KOPT-K1 (cell line): ENCODE measurements around the gene TP53.
"Not testable (repeated sequence)": the region's sequence is repeated elsewhere in the genome, so short reads cannot be mapped to it uniquely, and the experiment has no call there.

Source experiments
- H3K27ac ChIP-seq: fragments of 200-600 bp; sonication (generic); 2 replicates; pipeline ENCODE4 v1.5.1; 2016; ENCODE audit warnings: antibody characterized with exemption, mild to moderate bottlenecking, low read depth, low read length; ENCODE audit not compliant: poor library complexity, severe bottlenecking
- H3K36me3 ChIP-seq: fragments of 200-600 bp; sonication (generic); 2 replicates; pipeline ENCODE4 v1.5.1; 2017; ENCODE audit warnings: antibody characterized with exemption, mild to moderate bottlenecking, low read length, moderate library complexity; ENCODE audit not compliant: insufficient read depth
- H3K9me3 ChIP-seq: fragments of 200-600 bp; sonication (generic); 2 replicates; pipeline ENCODE4 v1.5.1; 2017; ENCODE audit warnings: antibody characterized with exemption, low read length, mild to moderate bottlenecking; ENCODE audit not compliant: insufficient read depth, poor library complexity, severe bottlenecking

The TP53 gene

GRCh38 chr17:7656958-7657609 lies 30.2 kb downstream of the TP53 start:
- no peak overlapping the region for H3K27ac ChIP-seq
- no peaks in the 10 kb centered on the region for H3K9me3 ChIP-seq
- no peaks in the 10 kb centered on the region for H3K36me3 ChIP-seq

GRCh38 chr17:7655541-7655840 lies 31.8 kb downstream of the TP53 start:
- Histone ChIP-seq H3K27ac (no peak overlapping the region), H3K9me3 (no peaks in the 10 kb centered on the region), H3K36me3 (no peaks in the 10 kb centered on the region)

GRCh38 chr17:7654832-7655540 lies 32.3 kb downstream of the TP53 start:
- Histone ChIP-seq H3K27ac (no peak overlapping the region), H3K36me3 (no peaks in the 10 kb centered on the region), H3K9me3 (no peaks in the 10 kb centered on the region)

GRCh38 chr17:7652388-7653356 lies 34.6 kb downstream of the TP53 start:
- no peaks in the 10 kb centered on the region for H3K9me3 ChIP-seq
- no peaks in the 10 kb centered on the region for H3K36me3 ChIP-seq
- no peak overlapping the region for H3K27ac ChIP-seq

- Histone ChIP-seq H3K36me3 (no peaks in the 10 kb centered on the region), H3K9me3 (no peaks in the 10 kb centered on the region), H3K27ac (no peak overlapping the region)
These were observed 35.5 kb downstream of the TP53 start for GRCh38 chr17:7651665-7652387.

- no peaks in the 10 kb centered on the region for H3K9me3 ChIP-seq
- H3K27ac ChIP-seq, result no peak overlapping the region
- no peaks in the 10 kb centered on the region for H3K36me3 ChIP-seq
These were observed 36.1 kb downstream of the TP53 start for GRCh38 chr17:7651097-7651664.

GRCh38 chr17:7650509-7651096 lies 36.7 kb downstream of the TP53 start, which contains the start of gene ATP1B2:
Gene ATP1B2 (plus strand): TSS chr17:7650926. CDS start chr17:7651519, 593 bp downstream.
- Histone ChIP-seq H3K27ac (no peak within 1 kb of the TSS), H3K9me3 (no peaks in the 10 kb centered on the region), H3K36me3 (no peaks in the 10 kb centered on the region)

- no peaks in the 10 kb centered on the region for H3K9me3 ChIP-seq
- no peaks in the 10 kb centered on the region for H3K36me3 ChIP-seq
- no peak overlapping the region for H3K27ac ChIP-seq
These were observed 40.3 kb downstream of the TP53 start for GRCh38 chr17:7647018-7647417.

- Histone ChIP-seq H3K36me3 (no peaks in the 10 kb centered on the region), H3K27ac (no peak overlapping the region), H3K9me3 (no peaks in the 10 kb centered on the region)
These were observed 40.8 kb downstream of the TP53 start for GRCh38 chr17:7646457-7646856.

- H3K9me3 ChIP-seq, result no peaks in the 10 kb centered on the region
- no peak overlapping the region for H3K27ac ChIP-seq
- H3K36me3 ChIP-seq, result no peaks in the 10 kb centered on the region
These were observed 42.5 kb downstream of the TP53 start for GRCh38 chr17:7644775-7645174.

- H3K27ac ChIP-seq, H3K36me3 ChIP-seq, H3K9me3 ChIP-seq: not testable (repeated sequence)
These were observed 45.7 kb downstream of the TP53 start for GRCh38 chr17:7641635-7642034.

GRCh38 chr17:7640783-7641182 lies 46.5 kb downstream of the TP53 start:
- Histone ChIP-seq H3K9me3 (no peaks in the 10 kb centered on the region), H3K27ac (no peak overlapping the region), H3K36me3 (no peaks in the 10 kb centered on the region)

GRCh38 chr17:7636163-7636562 lies 51.1 kb downstream of the TP53 start:
- Histone ChIP-seq H3K27ac (no peak overlapping the region), H3K36me3 (no peaks in the 10 kb centered on the region), H3K9me3 (no peaks in the 10 kb centered on the region)

- no peaks in the 10 kb centered on the region for H3K9me3 ChIP-seq
- H3K36me3 ChIP-seq, result no peaks in the 10 kb centered on the region
- H3K27ac ChIP-seq, result no peak overlapping the region
These were observed 52.9 kb downstream of the TP53 start for GRCh38 chr17:7634384-7634783.
